Measurements from ENCODE around the gene AGAP1.

AGAP1 gene

DNA sequence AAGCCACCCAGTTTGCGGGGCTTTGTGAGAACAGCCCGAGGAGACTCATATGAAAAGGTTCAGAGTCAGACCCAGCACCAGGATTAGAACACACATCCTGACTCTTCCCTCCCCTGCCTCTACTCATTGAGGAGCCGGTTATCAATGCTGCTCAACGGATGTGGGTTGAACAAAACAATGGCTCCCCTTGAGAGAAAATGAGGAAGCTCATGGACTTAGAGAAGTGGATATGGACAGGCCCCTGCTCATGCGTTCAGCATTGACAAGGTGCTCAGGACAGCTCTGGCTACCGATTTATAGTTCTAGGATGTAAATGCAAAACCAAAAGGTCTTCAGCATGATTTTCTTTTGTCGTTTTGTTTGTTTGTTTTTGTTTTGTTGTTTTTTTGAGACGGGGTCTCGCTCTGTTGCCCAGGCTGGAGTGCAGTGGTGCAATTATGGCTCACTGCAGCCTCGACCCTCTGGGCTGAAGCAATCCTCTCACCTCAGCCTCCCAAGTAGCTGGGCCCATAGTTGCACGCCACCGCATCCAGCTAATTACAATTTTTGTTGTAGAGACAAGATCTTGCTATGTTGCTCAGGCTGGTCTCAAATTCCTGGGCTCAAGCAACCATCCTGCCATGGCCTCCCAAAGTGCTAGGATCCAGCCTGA is 32.0 kb upstream of the AGAP1 start:
- no peaks in the 10 kb centered on the region for H3K36me3 ChIP-seq
- no peaks in the 10 kb centered on the region for H4K20me1 ChIP-seq
- H3K4me2 ChIP-seq, result no peak overlapping the region
- H3K27me3 ChIP-seq, result no peaks in the 10 kb centered on the region
- H3K4me3 ChIP-seq, result no peak overlapping the region
- no peak overlapping the region for H3K27ac ChIP-seq
- no peaks in the 10 kb centered on the region for H3K4me1 ChIP-seq
- H3K9me3 ChIP-seq, result peaks cover 6% of the 10 kb centered on the region
- TF ChIP-seq Cebpa-rat (IDR thresholded peaks at IDR 0.05), result no peak
- no peak overlapping the region for H3K9ac ChIP-seq

DNA sequence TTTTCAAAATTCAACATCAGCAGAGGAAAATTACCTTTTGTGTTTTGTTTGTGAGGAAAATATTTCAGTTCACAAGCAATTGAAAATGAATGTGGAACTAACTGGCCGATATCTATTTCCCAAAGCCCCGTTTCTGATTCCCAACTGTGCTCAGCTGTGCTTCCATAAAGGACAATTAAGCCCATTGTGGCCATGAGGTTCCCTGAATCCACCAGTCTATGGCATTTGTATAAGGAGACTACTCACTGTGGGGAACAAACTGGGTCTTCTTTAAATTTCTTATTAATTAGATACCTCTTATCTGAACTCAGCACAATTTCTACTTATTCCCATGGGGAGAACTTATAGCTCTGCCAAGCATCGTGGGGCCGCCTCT is 31.4 kb upstream of the AGAP1 start:
- Histone ChIP-seq H3K4me1 (no peaks in the 10 kb centered on the region), H3K9ac (no peak overlapping the region), H3K4me3 (no peak overlapping the region), H3K27me3 (no peaks in the 10 kb centered on the region), H3K27ac (no peak overlapping the region), H4K20me1 (no peaks in the 10 kb centered on the region), H3K4me2 (no peak overlapping the region), H3K36me3 (no peaks in the 10 kb centered on the region), H3K9me3 (0 out of 2 replicates have a peak, but pooled peaks cover under 1% of the 10 kb centered on the region)
- TF ChIP-seq Cebpa-rat (IDR thresholded peaks at IDR 0.05), result no peak

DNA sequence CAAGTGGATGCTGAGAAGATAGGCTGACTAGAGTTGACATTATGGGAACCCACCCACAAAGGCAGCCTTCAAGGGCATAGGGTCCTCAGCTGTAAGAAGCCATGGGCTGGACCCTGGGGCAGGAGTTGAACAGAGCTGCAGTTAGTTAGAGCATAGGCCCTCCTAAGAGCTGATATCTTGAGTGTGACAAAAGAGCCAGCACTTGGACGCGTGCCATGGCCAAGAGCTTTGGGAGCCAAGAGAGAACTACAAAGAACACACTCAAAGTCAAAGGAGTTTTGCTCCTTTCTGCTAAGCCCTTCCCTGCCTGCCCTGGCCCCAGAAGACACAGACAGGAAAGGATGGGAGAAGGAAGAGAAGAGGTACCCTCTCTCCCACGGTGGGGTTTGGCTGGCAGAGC is 29.9 kb upstream of the AGAP1 start:
- Histone ChIP-seq H3K4me1 (peaks cover 2% of the 10 kb centered on the region), H4K20me1 (no peaks in the 10 kb centered on the region), H3K4me3 (no peak overlapping the region), H3K27me3 (no peaks in the 10 kb centered on the region), H3K36me3 (no peaks in the 10 kb centered on the region), H3K27ac (no peak overlapping the region), H3K9ac (no peak overlapping the region), H3K4me2 (no peak overlapping the region), H3K9me3 (no peaks in the 10 kb centered on the region)
- TF ChIP-seq Cebpa-rat (IDR thresholded peaks at IDR 0.05), result no peak

DNA sequence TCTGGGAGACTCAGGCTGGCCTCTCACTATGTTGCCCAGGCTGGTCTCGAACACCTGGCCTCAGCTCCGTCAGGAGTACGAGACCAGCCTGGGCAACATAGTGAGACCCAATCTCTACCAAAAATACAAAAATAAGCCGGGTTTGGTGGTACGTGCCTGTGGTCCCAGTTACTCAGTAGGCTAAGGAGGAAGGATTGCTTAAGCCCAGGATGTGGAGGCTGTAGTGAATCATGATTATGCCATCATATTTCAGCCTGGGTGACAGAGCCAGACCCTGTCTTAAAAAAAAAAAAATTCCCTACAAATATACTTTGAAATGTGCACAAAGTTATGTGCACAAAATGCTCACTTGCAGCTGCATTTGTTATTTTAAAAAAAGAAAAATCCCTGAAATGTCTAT is 26.3 kb upstream of the AGAP1 start:
- no peak for TF ChIP-seq Cebpa-rat (IDR thresholded peaks at IDR 0.05)
- Histone ChIP-seq H3K27me3 (no peaks in the 10 kb centered on the region), H3K27ac (no peak overlapping the region), H3K4me1 (peaks cover 18% of the 10 kb centered on the region), H4K20me1 (no peaks in the 10 kb centered on the region), H3K36me3 (no peaks in the 10 kb centered on the region), H3K4me3 (no peak overlapping the region), H3K9ac (no peak overlapping the region), H3K4me2 (no peak overlapping the region), H3K9me3 (no peaks in the 10 kb centered on the region)

DNA sequence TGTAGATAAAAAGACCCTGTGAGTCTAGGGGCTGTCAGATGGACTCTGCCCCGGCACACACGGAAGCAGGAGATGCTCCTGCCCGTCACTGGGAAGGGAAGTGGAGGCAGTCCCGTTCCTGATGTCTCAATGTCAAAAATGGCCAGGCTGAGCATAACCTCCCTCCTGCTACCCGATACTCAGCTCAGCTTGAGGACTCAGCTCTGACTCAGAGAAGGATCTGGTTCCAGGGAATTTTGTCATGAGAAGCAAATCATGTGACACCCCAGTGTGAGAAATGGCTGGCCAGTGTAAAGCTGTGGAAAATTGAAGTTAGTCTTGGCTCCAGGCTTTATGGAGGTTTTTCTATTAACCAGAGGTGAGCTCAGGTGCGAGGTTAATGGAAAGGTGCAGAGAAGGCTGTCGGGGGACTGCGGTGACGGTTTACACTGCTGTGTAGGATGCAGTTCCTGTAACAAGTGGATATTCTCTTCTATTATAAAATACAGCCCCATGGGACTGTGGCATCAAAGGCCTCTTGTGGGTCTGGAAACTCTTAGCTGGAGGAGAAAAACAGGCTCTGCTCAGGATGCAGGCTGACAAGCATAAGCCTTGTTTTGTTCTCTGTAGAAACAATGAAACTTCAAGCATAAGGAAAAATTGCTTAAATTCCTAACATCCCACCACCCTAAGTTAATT is 24.7 kb upstream of the AGAP1 start:
- peak overlapping the region; percentile 37 for H3K4me2 ChIP-seq
- no peak overlapping the region for H3K4me3 ChIP-seq
- H3K9ac ChIP-seq, result no peak overlapping the region
- H3K27me3 ChIP-seq, result no peaks in the 10 kb centered on the region
- H3K4me1 ChIP-seq, result peaks cover 18% of the 10 kb centered on the region
- no peaks in the 10 kb centered on the region for H4K20me1 ChIP-seq
- no peak for TF ChIP-seq Cebpa-rat (IDR thresholded peaks at IDR 0.05)
- H3K27ac ChIP-seq, result no peak overlapping the region
- H3K36me3 ChIP-seq, result no peaks in the 10 kb centered on the region
- H3K9me3 ChIP-seq, result no peaks in the 10 kb centered on the region

DNA sequence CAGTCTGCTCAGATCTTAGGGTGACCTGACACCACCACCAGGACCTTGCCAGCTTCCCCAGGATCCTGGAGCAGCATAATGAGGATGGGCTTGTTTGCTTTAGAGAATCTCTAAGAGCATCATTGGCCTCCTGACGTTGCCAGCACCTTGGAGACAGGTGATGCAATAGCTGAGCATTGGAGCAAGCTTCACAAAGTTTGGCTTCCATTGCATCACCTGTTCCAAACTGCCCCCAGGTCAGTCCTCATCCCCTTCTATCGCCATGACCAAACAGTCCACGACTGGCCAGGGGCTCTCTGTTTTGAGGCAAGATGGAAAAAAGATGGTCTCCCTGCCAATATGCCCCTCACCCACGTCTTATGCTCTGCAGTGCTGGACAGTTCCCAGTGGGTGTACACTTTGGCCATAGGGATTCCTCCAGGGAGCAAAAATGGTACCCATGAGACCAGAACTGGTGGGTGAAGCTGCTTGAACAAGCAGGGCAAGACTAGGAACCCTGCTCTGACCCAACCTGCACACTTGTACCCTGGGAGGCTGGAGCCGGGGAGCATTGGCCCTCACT is 22.6 kb upstream of the AGAP1 start:
- Histone ChIP-seq H3K9me3 (peaks cover 12% of the 10 kb centered on the region), H3K27ac (no peak overlapping the region), H3K4me3 (no peak overlapping the region), H3K27me3 (no peaks in the 10 kb centered on the region), H3K9ac (no peak overlapping the region), H3K4me2 (no peak overlapping the region), H3K36me3 (no peaks in the 10 kb centered on the region), H4K20me1 (no peaks in the 10 kb centered on the region), H3K4me1 (peaks cover 18% of the 10 kb centered on the region)
- TF ChIP-seq Cebpa-rat (IDR thresholded peaks at IDR 0.05), result no peak

DNA sequence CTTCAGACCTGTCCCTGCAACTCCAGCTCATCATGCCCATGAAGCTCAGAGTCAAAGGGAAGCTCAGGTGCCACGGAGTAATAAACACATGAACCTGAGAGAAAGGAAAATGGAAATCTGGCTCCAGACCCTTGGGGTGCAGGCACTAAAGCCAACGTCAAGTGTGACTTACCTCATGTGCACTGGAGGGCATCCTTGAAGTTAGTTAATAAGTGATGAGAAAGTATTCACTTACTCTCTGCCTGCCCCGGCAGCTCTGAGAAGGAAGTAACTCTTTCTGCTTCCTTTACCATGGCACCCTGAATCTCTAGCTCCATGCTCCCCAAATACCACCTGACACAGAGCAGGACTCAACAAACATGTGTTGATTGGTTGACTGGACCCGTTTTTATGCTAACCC is 21.4 kb upstream of the AGAP1 start:
- H4K20me1 ChIP-seq, result no peaks in the 10 kb centered on the region
- TF ChIP-seq Cebpa-rat (IDR thresholded peaks at IDR 0.05), result no peak
- H3K27ac ChIP-seq, result no peak overlapping the region
- H3K4me3 ChIP-seq, result no peak overlapping the region
- H3K36me3 ChIP-seq, result no peaks in the 10 kb centered on the region
- H3K4me1 ChIP-seq, result peaks cover 18% of the 10 kb centered on the region
- peaks cover 12% of the 10 kb centered on the region for H3K9me3 ChIP-seq
- no peak overlapping the region for H3K4me2 ChIP-seq
- no peaks in the 10 kb centered on the region for H3K27me3 ChIP-seq
- H3K9ac ChIP-seq, result no peak overlapping the region

DNA sequence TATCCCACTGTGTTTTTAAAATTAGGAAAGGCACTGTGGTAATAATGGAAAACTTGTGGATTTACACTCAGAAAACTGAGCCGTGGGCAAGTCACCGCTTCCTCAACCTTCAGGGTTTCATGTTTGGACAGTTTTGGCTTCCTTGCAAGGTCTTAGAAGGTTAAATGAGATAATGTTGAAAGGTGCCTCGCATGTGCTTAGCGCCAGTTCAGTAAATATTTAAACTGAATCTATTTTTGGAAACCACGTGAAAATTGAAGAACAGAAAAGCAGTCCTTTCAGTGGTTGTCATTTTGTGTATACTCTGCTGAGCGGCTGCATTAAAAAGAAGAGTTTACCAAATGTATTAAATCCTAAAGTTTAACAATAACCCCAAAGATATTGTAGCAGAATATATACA is 15.2 kb upstream of the AGAP1 start:
- H3K4me3 ChIP-seq, result no peak overlapping the region
- no peaks in the 10 kb centered on the region for H3K4me1 ChIP-seq
- H3K4me2 ChIP-seq, result no peak overlapping the region
- no peak overlapping the region for H3K9ac ChIP-seq
- no peaks in the 10 kb centered on the region for H4K20me1 ChIP-seq
- H3K27me3 ChIP-seq, result no peaks in the 10 kb centered on the region
- peaks cover 12% of the 10 kb centered on the region for H3K9me3 ChIP-seq
- no peak for TF ChIP-seq Cebpa-rat (IDR thresholded peaks at IDR 0.05)
- no peak overlapping the region for H3K27ac ChIP-seq
- H3K36me3 ChIP-seq, result no peaks in the 10 kb centered on the region

DNA sequence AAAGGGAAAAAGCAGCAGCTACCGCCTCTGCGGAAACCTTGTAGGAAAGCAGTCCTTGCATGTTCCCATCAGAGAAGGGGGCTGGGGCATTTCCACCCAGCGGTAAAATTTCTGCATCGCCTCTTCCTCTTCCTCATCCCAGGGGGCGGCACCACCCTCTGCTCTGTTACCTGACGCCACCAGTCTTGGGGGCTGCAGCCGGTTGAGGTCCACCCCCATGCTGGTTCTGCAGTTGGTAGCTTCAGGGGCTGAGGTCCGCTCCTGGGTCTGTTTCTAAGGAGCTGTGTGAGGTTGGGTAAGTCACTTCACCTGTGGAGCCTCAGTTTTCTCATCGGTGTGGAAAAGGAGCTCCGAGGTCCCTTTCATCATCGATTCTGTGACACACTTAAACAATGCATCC is 14.2 kb upstream of the AGAP1 start:
- Histone ChIP-seq H3K9me3 (peaks cover 12% of the 10 kb centered on the region), H3K9ac (no peak overlapping the region), H3K36me3 (no peaks in the 10 kb centered on the region), H3K27me3 (no peaks in the 10 kb centered on the region), H3K4me3 (no peak overlapping the region), H4K20me1 (no peaks in the 10 kb centered on the region), H3K4me2 (no peak overlapping the region), H3K4me1 (no peaks in the 10 kb centered on the region), H3K27ac (no peak overlapping the region)
- no peak for TF ChIP-seq Cebpa-rat (IDR thresholded peaks at IDR 0.05)

DNA sequence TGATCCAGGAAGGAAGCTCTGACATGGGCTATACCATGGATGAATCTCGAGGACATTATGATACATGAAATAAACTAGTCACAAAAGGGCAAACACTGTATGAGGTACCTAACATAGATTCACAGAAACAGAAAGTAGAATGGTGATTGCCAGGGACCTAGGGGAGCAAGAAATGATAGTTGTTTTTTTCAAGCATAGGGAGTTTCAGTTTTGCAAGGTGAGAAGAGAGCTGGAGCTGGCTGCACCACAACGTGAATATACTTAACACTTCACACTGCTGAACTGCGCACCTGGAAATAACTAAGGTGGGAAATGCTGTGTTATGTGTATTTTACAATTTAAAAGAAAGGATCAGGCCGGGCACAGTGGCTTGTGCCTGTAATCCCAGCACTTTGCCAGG is 13.2 kb upstream of the AGAP1 start:
- no peaks in the 10 kb centered on the region for H4K20me1 ChIP-seq
- H3K4me1 ChIP-seq, result no peaks in the 10 kb centered on the region
- H3K27ac ChIP-seq, result no peak overlapping the region
- TF ChIP-seq Cebpa-rat (IDR thresholded peaks at IDR 0.05), result no peak
- no peak overlapping the region for H3K4me2 ChIP-seq
- no peaks in the 10 kb centered on the region for H3K27me3 ChIP-seq
- H3K4me3 ChIP-seq, result no peak overlapping the region
- no peak overlapping the region for H3K9ac ChIP-seq
- no peaks in the 10 kb centered on the region for H3K36me3 ChIP-seq
- peaks cover 2% of the 10 kb centered on the region; the same call in 1 of the 2 replicates for H3K9me3 ChIP-seq
